ENCODE measurements around the gene RIN3. TPM values are rescaled to one million over a fixed set of nuclear protein-coding genes. Genes with fewer than 3 reads are reported as not detected.

The RIN3 gene
- total RNA-seq, 1 experiment from 2014 or later = 10.9 TPM

DNA sequence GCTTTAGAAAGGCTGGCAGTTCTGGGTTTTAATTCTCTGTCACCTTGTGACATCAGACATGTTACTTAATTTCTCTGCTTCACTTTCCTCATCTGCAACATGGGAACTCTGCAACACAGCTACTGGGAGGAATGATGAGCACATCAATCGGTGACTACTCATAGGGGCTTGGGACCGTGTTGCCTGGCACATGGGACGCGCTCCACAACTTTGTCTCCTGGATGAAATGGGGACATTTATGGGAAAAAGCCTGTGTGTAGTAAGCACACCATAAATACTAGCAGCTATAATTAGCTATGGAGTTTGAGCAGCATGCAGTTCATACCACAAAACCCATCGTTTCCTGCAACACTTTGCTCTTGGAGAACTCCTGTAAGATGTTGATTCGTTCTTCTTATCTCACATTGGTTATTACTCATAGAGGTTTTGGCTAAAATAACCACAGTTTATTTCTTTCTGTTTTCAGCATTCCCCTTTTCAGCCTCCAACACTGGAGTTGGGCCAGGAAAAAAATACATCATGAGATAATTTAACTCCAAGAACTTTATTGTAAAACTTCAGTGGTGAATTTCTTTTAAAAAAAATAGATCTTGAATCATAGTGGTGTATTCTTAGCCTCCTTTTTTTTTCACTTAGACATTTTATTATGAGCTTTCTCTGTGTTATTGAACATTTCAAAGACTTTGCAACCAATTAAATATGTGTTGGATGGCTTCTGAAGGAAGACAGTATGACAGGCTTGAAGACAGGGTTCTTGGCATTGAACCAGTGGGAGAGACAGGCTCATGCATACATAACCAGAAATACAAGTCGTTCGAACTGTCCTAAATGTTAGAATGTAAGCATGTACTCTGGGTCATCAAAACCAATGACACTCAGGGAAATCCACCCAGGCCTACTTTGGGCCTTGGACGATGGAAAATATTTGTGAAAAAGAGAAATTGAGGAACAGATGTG lies 72.7 kb downstream of the RIN3 start:
- H3K36me3 ChIP-seq (ENCODE audit: control insufficient read depth, insufficient read depth, low read length) = no peaks in the 10 kb centered on the region
- ChIA-PET CTCF (no interaction called here), POLR2A (no interaction called here)
- TF ChIP-seq, protein P1, sequence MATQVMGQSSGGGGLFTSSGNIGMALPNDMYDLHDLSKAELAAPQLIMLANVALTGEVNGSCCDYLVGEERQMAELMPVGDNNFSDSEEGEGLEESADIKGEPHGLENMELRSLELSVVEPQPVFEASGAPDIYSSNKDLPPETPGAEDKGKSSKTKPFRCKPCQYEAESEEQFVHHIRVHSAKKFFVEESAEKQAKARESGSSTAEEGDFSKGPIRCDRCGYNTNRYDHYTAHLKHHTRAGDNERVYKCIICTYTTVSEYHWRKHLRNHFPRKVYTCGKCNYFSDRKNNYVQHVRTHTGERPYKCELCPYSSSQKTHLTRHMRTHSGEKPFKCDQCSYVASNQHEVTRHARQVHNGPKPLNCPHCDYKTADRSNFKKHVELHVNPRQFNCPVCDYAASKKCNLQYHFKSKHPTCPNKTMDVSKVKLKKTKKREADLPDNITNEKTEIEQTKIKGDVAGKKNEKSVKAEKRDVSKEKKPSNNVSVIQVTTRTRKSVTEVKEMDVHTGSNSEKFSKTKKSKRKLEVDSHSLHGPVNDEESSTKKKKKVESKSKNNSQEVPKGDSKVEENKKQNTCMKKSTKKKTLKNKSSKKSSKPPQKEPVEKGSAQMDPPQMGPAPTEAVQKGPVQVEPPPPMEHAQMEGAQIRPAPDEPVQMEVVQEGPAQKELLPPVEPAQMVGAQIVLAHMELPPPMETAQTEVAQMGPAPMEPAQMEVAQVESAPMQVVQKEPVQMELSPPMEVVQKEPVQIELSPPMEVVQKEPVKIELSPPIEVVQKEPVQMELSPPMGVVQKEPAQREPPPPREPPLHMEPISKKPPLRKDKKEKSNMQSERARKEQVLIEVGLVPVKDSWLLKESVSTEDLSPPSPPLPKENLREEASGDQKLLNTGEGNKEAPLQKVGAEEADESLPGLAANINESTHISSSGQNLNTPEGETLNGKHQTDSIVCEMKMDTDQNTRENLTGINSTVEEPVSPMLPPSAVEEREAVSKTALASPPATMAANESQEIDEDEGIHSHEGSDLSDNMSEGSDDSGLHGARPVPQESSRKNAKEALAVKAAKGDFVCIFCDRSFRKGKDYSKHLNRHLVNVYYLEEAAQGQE (IDR thresholded peaks at IDR 0.05; ENCODE audit: insufficient read depth in 1 of 2, low read depth in 2 of 2, low read length in 1 of 2) = no peak
- TF ChIP-seq POLR2AphosphoS5 (IDR thresholded peaks at IDR 0.05; ENCODE audit: low read depth, low read length) = no peak
- TF ChIP-seq, protein P2, sequence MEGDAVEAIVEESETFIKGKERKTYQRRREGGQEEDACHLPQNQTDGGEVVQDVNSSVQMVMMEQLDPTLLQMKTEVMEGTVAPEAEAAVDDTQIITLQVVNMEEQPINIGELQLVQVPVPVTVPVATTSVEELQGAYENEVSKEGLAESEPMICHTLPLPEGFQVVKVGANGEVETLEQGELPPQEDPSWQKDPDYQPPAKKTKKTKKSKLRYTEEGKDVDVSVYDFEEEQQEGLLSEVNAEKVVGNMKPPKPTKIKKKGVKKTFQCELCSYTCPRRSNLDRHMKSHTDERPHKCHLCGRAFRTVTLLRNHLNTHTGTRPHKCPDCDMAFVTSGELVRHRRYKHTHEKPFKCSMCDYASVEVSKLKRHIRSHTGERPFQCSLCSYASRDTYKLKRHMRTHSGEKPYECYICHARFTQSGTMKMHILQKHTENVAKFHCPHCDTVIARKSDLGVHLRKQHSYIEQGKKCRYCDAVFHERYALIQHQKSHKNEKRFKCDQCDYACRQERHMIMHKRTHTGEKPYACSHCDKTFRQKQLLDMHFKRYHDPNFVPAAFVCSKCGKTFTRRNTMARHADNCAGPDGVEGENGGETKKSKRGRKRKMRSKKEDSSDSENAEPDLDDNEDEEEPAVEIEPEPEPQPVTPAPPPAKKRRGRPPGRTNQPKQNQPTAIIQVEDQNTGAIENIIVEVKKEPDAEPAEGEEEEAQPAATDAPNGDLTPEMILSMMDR (IDR thresholded peaks at IDR 0.05) = no peak
- no peak for TF ChIP-seq SIN3A (IDR thresholded peaks at IDR 0.05; ENCODE audit: borderline replicate concordance, insufficient read depth, low read depth, low read length)
- no peak for TF ChIP-seq TCF7L2 (IDR thresholded peaks at IDR 0.05; ENCODE audit: low read depth, low read length)
- H3K27me3 ChIP-seq (ENCODE audit: control insufficient read depth, insufficient read depth, low read length) = no peaks in the 10 kb centered on the region
- H3K9me3 ChIP-seq (ENCODE audit: control insufficient read depth, insufficient read depth, low read depth, low read length) = no peaks in the 10 kb centered on the region
- intact Hi-C loops (cut with micrococcal nuclease; ENCODE audit: unreplicated experiment) (no loop called here), in situ Hi-C loops (cut with HindIII; ENCODE audit: low pct_unique_long_range_greater_than_20kb, low sequenced_read_pairs) (no loop called here)
- no peak overlapping the region for H3K4me3 ChIP-seq (ENCODE audit: low read depth in 2 of 2, low read length in 2 of 2)
- no peaks in the 10 kb centered on the region for H3K4me1 ChIP-seq (ENCODE audit: control insufficient read depth, insufficient read depth, low read length)
- DNase-seq (ENCODE audit: low read depth, low spot score) = no peak
- H3K27ac ChIP-seq (ENCODE audit: low read length) = no peak overlapping the region
- BruUV-seq (replicated peaks) = no TSS peak
- no peak for ATAC-seq

DNA sequence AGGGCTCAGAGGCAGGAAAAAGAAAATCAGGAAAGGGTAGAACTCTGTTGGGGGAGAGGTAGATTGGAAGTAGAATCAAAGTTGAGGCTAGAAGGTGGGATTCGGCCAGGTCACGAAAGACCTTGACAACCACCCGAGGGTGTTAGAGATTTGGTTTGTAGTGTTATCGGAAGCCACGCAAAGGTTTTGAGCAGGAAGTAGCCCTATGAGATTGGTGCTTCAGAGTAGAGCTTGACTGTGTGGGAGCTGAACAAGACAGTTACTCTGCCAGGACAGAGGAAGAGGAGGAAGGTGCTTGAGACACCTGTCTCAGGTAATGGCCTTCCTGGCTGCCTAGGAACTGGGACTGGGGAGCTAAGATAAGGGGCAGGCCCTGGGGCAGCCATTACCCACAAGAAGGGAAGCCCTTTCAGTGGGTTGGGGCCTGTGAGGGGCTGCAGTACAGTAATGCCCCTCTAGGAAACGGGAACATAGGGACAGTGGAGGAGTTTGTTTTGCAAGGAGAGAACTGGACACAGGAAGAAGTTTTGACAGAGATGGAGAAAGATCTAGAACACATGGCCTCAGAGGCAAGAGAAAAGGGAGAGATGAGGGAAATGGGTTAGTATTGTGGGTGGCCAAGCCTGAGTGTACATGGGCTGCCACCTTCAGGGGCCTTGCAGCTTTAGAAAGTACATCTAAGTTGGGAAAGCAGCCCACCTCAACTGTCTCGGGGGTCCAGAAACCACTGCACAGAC lies 73.5 kb downstream of the RIN3 start:
- H3K27ac ChIP-seq (ENCODE audit: low read length) = no peak overlapping the region

More for the DNA sequence above, 73.5 kb downstream of the RIN3 start:
- DNase-seq (ENCODE audit: low read depth, low spot score) (no peak), ATAC-seq (no peak)
- Histone ChIP-seq H3K36me3 (ENCODE audit: control insufficient read depth, insufficient read depth, low read length) (no peaks in the 10 kb centered on the region), H3K4me3 (ENCODE audit: low read depth in 2 of 2, low read length in 2 of 2) (no peak overlapping the region), H3K4me1 (ENCODE audit: control insufficient read depth, insufficient read depth, low read length) (no peaks in the 10 kb centered on the region), H3K9me3 (ENCODE audit: control insufficient read depth, insufficient read depth, low read depth, low read length) (no peaks in the 10 kb centered on the region), H3K27me3 (ENCODE audit: control insufficient read depth, insufficient read depth, low read length) (no peaks in the 10 kb centered on the region)
- POLR2A ChIA-PET = no interaction called here
- TF ChIP-seq TCF7L2 (IDR thresholded peaks at IDR 0.05; ENCODE audit: low read depth, low read length) (no peak), POLR2AphosphoS5 (IDR thresholded peaks at IDR 0.05; ENCODE audit: low read depth, low read length) (no peak), SIN3A (IDR thresholded peaks at IDR 0.05; ENCODE audit: borderline replicate concordance, insufficient read depth, low read depth, low read length) (no peak)
- TF ChIP-seq, protein P1 (IDR thresholded peaks at IDR 0.05; ENCODE audit: insufficient read depth in 1 of 2, low read depth in 2 of 2, low read length in 1 of 2) = no peak
- TF ChIP-seq, protein P2 (IDR thresholded peaks at IDR 0.05) = no peak
- intact Hi-C loops (cut with micrococcal nuclease; ENCODE audit: unreplicated experiment) = no loop called here
- CTCF ChIA-PET = no interaction called here
- in situ Hi-C loops (cut with HindIII; ENCODE audit: low pct_unique_long_range_greater_than_20kb, low sequenced_read_pairs) = no loop called here
- BruUV-seq (replicated peaks) = no TSS peak

Data from Panc1 (cell line).